Lung (tissue), 12 donors: ENCODE measurements around the gene DISC1. TPM values are rescaled to one million over a fixed set of nuclear protein-coding genes. Genes with fewer than 3 reads are reported as not detected.

ENCODE experiments used
- ATAC-seq: fragments of 200-7000 bp; cut with Tn5 transposase; one replicate; pipeline ENCODE4 v1.9.1; 2020; ENCODE audit warnings: moderate number of reproducible peaks; ENCODE audit not compliant: insufficient read depth, low FRiP score
- DNase-seq, 3 donors: peaks; one replicate each; pipeline ENCODE4 v3.0.0-alpha.2; 2013 to 2017
- H3K27ac ChIP-seq, 2 donors: one replicate each; pipeline ENCODE4 v1.5.1; 2013; ENCODE audit warnings: mild to moderate bottlenecking in 2 of 2, moderate library complexity in 2 of 2, control low read depth in 1 of 2, inconsistent platforms in 1 of 2, low read depth in 1 of 2, low read length in 1 of 2
- H3K27me3 ChIP-seq, 3 donors: one replicate each; pipeline ENCODE4 v1.5.1; 2013; ENCODE audit warnings: low read length in 2 of 3; ENCODE audit not compliant: control insufficient read depth in 3 of 3, insufficient read depth in 3 of 3
- H3K36me3 ChIP-seq, 4 donors: one replicate each; pipeline ENCODE4 v1.5.1; 2013; ENCODE audit warnings: low read length in 4 of 4, mild to moderate bottlenecking in 1 of 4, moderate library complexity in 1 of 4; ENCODE audit not compliant: control insufficient read depth in 4 of 4, insufficient read depth in 4 of 4
- H3K4me1 ChIP-seq, 5 donors: one replicate each; pipeline ENCODE4 v1.5.1; 2013; ENCODE audit warnings: low read length in 5 of 5, mild to moderate bottlenecking in 2 of 5, moderate library complexity in 1 of 5; ENCODE audit not compliant: control insufficient read depth in 5 of 5, insufficient read depth in 5 of 5
- H3K4me3 ChIP-seq: one replicate; pipeline ENCODE4 v1.5.1; 2013; ENCODE audit warnings: mild to moderate bottlenecking, control low read depth, moderate library complexity
- H3K9ac ChIP-seq, 2 donors: one replicate each; pipeline ENCODE4 v1.5.1; 2013; ENCODE audit warnings: low read length in 2 of 2, control low read depth in 1 of 2; ENCODE audit not compliant: insufficient read depth in 1 of 2
- H3K9me3 ChIP-seq, 4 donors: one replicate each; pipeline ENCODE4 v1.5.1; 2013; ENCODE audit warnings: low read length in 3 of 4, mild to moderate bottlenecking in 1 of 4, moderate library complexity in 1 of 4; ENCODE audit not compliant: control insufficient read depth in 4 of 4, insufficient read depth in 3 of 4
- CTCF ChIP-seq: IDR thresholded peaks from 2 replicates; pipeline ENCODE4 v1.5.1; 2012; ENCODE audit warnings: mild to moderate bottlenecking; ENCODE audit errors: control extremely low read depth, extremely low read depth
- WGBS, 2 donors: extraction: QIAGEN DNeasy Blood & Tissue Kit; methylation state at CpG; one replicate each; pipeline ENCODE4 v1.1.7; 2013; 5-methylcytosine and 5-hydroxymethylcytosine counted together
- polyA plus RNA-seq, 2 donors: library from polyadenylated mRNA; stranded (reverse); fragments of 200-250 nt; gene quantifications; one replicate each; pipeline ENCODE4 v1.2.1, GENCODE V29; 2013
- total RNA-seq, 2 donors: library from RNA; depleted of rRNA in 1 of 2; stranded (reverse); fragments of >200 nt in 1 of 2; gene quantifications; one replicate each; pipeline ENCODE4 v1.2.1, GENCODE V29; 2014 to 2021
- donor health status: control.
- donor health status: control.
- donor health status: Bipolar disorder and iron deficiency.
- donor health status: healthy.
- donor health status: DM: yes; HTN: yes; CAD: no.

The DISC1 gene
- total and polyA plus RNA-seq, 4 donors, result 0.98 to 32.9 (median 6.1) TPM

- ATAC-seq (no peak), DNase-seq (no peak)
- WGBS, 2 donors, result 94 to 96% methylated on average over 6 of the region's 6 CpGs
- Histone ChIP-seq H3K9ac (no peak overlapping the region), H3K36me3 (peaks cover 0 to 4% (median 0%) of the 10 kb centered on the region in 4 donors), H3K9me3 (peaks cover 0 to 2% (median 0%) of the 10 kb centered on the region in 4 donors), H3K27ac (no peak overlapping the region), H3K4me3 (no peak overlapping the region), H3K4me1 (peaks cover 0 to 23% (median 3%) of the 10 kb centered on the region in 5 donors), H3K27me3 (no peaks in the 10 kb centered on the region)
- TF ChIP-seq CTCF, result no peak
Observed at GRCh38 chr1:231708394-231708793, 81.8 kb downstream of the DISC1 start.

- no peak overlapping the region for H3K9ac ChIP-seq
- no peak overlapping the region for H3K4me3 ChIP-seq
- no peak for TF ChIP-seq CTCF
- H3K27me3 ChIP-seq, result no peaks in the 10 kb centered on the region
- no peaks in the 10 kb centered on the region for H3K36me3 ChIP-seq
- H3K9me3 ChIP-seq, result no peaks in the 10 kb centered on the region
- H3K27ac ChIP-seq, result no peak overlapping the region
- DNase-seq, result no peak
- no peak for ATAC-seq
- H3K4me1 ChIP-seq, result peaks cover 0 to 5% (median 1%) of the 10 kb centered on the region in 5 donors
Observed at GRCh38 chr1:231714440-231714839, 87.8 kb downstream of the DISC1 start.

- Histone ChIP-seq H3K4me1 (peaks cover 0 to 5% (median 1%) of the 10 kb centered on the region in 5 donors), H3K4me3 (no peak overlapping the region), H3K36me3 (no peaks in the 10 kb centered on the region), H3K27ac (no peak overlapping the region), H3K9me3 (no peaks in the 10 kb centered on the region), H3K27me3 (no peaks in the 10 kb centered on the region), H3K9ac (no peak overlapping the region)
- ATAC-seq (no peak), DNase-seq (no peak)
- WGBS, 2 donors, result 83 to 89% methylated on average over 8 of the region's 8 CpGs
- no peak for TF ChIP-seq CTCF
Observed at GRCh38 chr1:231715816-231716722, 89.5 kb downstream of the DISC1 start.
